ENCODE data around the gene TIGD7.

DNA sequence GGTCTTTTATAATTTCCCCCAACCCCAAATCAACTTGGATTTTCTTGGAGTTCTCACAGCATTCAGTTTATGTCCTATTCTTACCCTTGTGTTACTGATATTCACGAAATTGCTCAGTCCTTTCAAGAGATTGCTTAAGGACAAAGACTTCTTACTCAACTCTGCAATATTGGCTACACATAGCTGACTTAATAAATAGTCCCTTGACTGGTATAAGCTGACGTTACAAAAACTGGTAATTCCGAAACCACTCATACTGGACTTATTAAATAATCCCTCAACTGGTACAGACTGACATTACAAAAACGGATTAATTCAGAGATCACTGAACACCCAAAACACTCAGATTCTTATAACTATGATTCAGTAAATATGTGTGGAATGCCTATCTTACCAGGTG is 860 bp downstream of the TIGD7 start:
- TF ChIP-seq, protein P1, sequence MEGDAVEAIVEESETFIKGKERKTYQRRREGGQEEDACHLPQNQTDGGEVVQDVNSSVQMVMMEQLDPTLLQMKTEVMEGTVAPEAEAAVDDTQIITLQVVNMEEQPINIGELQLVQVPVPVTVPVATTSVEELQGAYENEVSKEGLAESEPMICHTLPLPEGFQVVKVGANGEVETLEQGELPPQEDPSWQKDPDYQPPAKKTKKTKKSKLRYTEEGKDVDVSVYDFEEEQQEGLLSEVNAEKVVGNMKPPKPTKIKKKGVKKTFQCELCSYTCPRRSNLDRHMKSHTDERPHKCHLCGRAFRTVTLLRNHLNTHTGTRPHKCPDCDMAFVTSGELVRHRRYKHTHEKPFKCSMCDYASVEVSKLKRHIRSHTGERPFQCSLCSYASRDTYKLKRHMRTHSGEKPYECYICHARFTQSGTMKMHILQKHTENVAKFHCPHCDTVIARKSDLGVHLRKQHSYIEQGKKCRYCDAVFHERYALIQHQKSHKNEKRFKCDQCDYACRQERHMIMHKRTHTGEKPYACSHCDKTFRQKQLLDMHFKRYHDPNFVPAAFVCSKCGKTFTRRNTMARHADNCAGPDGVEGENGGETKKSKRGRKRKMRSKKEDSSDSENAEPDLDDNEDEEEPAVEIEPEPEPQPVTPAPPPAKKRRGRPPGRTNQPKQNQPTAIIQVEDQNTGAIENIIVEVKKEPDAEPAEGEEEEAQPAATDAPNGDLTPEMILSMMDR (IDR thresholded peaks at IDR 0.05; ENCODE audit: low read length), result no peak
- TF ChIP-seq EZH2 (optimal IDR thresholded peaks at IDR 0.05; ENCODE audit: low read depth, low read length), result no peak
- TF ChIP-seq EZH2phosphoT487 (IDR thresholded peaks at IDR 0.05; ENCODE audit: low read length), result no peak

All from MM.1S (cell line).